Vagina (tissue), 2 donors: ENCODE measurements around the gene QRICH2.

Source experiments
- CTCF ChIP-seq, 3 experiments: fragments of 450-650 bp in 2 of 3; fragments of 200-600 bp in 1 of 3; sonication (generic) in 1 of 3; IDR thresholded peaks; one replicate each; pipeline ENCODE4 v1.5.1; 2017 to 2019; ENCODE audit warnings: antibody characterized with exemption in 3 of 3, mild to moderate bottlenecking in 2 of 3, moderate library complexity in 2 of 3
- POLR2A ChIP-seq, 2 donors: fragments of 450-650 bp; IDR thresholded peaks; one replicate each; pipeline ENCODE4 v1.6.1; 2017; ENCODE audit warnings: antibody characterized with exemption in 2 of 2, mild to moderate bottlenecking in 2 of 2, moderate library complexity in 2 of 2
- POLR2AphosphoS5 ChIP-seq, 2 donors: sonication (generic); formaldehyde crosslinking; IDR thresholded peaks; one replicate each; pipeline ENCODE4 v1.9.0; 2017; ENCODE audit warnings: antibody characterized with exemption in 2 of 2, mild to moderate bottlenecking in 2 of 2, low read depth in 1 of 2; ENCODE audit not compliant: insufficient read depth in 1 of 2

- TF ChIP-seq CTCF (IDR thresholded peaks at IDR 0.05) = no peak
- TF ChIP-seq POLR2A (IDR thresholded peaks at IDR 0.05) = no peak
- no peak for TF ChIP-seq POLR2AphosphoS5 (IDR thresholded peaks at IDR 0.05; ENCODE audit: insufficient read depth in 1 of 2, low read depth in 1 of 2)
Measured at GRCh38 chr17:76246080-76247066, 61.7 kb downstream of the QRICH2 start.
